Keratinocyte (primary cell): ENCODE measurements around the gene PALB2.

Source experiments
- EZH2 ChIP-seq: IDR thresholded peaks from one replicate; pipeline ENCODE4 v1.6.1; 2012; ENCODE audit warnings: inconsistent platforms, mild to moderate bottlenecking, low read length, moderate library complexity
- TF ChIP-seq, protein P1 (sequence below), 3 experiments: IDR thresholded peaks in 1 of 3; conservative IDR thresholded peaks in 1 of 3; optimal IDR thresholded peaks in 1 of 3; 2 replicates in 2 of 3; 3 replicates in 1 of 3; pipeline versions ENCODE3 to v1.5.1; 2011; ENCODE audit warnings: low read length in 3 of 3, mild to moderate bottlenecking in 3 of 3, moderate library complexity in 2 of 3, control low read depth in 1 of 3, inconsistent platforms in 1 of 3; ENCODE audit not compliant: insufficient read depth in 2 of 3; ENCODE audit errors: extremely low read depth in 1 of 3

DNA sequence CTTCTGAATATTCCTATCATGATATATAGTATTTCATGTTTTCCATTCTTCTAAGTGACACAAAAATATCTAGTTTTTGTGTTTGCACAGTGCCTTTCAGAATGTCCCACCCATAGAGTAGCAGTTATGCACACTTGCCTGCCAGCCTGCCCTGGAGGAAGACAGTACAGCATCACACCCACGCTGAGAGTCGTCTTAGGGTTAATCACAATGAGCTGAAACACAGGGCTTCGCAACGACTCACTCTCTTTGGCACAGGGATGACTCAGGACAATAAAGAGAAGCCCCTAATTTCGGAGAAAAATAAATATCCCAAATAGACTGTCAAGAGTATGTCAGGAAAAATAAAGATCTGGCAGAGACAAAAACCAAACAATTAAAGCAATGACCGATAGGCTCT lies 33.4 kb downstream of the PALB2 start:
- TF ChIP-seq, protein P1, sequence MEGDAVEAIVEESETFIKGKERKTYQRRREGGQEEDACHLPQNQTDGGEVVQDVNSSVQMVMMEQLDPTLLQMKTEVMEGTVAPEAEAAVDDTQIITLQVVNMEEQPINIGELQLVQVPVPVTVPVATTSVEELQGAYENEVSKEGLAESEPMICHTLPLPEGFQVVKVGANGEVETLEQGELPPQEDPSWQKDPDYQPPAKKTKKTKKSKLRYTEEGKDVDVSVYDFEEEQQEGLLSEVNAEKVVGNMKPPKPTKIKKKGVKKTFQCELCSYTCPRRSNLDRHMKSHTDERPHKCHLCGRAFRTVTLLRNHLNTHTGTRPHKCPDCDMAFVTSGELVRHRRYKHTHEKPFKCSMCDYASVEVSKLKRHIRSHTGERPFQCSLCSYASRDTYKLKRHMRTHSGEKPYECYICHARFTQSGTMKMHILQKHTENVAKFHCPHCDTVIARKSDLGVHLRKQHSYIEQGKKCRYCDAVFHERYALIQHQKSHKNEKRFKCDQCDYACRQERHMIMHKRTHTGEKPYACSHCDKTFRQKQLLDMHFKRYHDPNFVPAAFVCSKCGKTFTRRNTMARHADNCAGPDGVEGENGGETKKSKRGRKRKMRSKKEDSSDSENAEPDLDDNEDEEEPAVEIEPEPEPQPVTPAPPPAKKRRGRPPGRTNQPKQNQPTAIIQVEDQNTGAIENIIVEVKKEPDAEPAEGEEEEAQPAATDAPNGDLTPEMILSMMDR (optimal IDR thresholded peaks at IDR 0.05 in 1 of 3, IDR thresholded peaks at IDR 0.05 in 1 of 3, conservative IDR thresholded peaks at IDR 0.05 in 1 of 3; ENCODE audit: extremely low read depth in 1 of 3, insufficient read depth in 2 of 3, low read length in 3 of 3): no peak
- TF ChIP-seq EZH2: no peak
